Caco-2 (cell line): ENCODE measurements around the gene DLG2. TPM values are rescaled to one million over a fixed set of nuclear protein-coding genes. Genes with fewer than 3 reads are reported as not detected.
A peak's percentile ranks its signal among the peaks of the same experiment; 100 is the strongest.

Experiments
- BruUV-seq: library from RNA; stranded (reverse); fragments of 400-500 nt; replicated peaks from 2 replicates; lab custom pipeline; 2021; lab: Mats Ljungman, UMichigan
- CTCF ChIA-PET: fragments of 300-600 bp; sonication (Branson Sonifier 250); formaldehyde crosslinking; loops from one replicate; lab custom pipeline; 2022; ENCODE audit warnings: antibody characterized with exemption; lab: Charles Lee
- POLR2A ChIA-PET: fragments of 300-600 bp; sonication (Branson Sonifier 250); formaldehyde crosslinking; loops from one replicate; lab custom pipeline; 2022; ENCODE audit warnings: antibody characterized with exemption; lab: Charles Lee
- DNase-seq, 2 experiments: peaks; one replicate each; pipeline versions ENCODE4 v3.0.0 to v3.0.0-alpha.2; 2020 to 2022
- H3K27me3 ChIP-seq: replicated peaks from 2 replicates; pipeline ENCODE4 v1.6.0; 2011; ENCODE audit warnings: low read length; ENCODE audit not compliant: control insufficient read depth, insufficient read depth
- H3K36me3 ChIP-seq: 2 replicates; pipeline ENCODE4 v1.5.1; 2011; ENCODE audit warnings: low read length; ENCODE audit not compliant: control insufficient read depth, insufficient read depth
- H3K4me1 ChIP-seq: fragments of 250-450 bp; sonication (Bioruptor Pico); 2 replicates; pipeline ENCODE4 v1.5.1; 2020; ENCODE audit warnings: mild to moderate bottlenecking
- H3K4me3 ChIP-seq: 2 replicates; pipeline ENCODE4 v1.5.1; 2011; ENCODE audit warnings: low read depth, mild to moderate bottlenecking, control low read depth, low read length
- H3K9me3 ChIP-seq: fragments of 250-450 bp; sonication (Bioruptor Pico); 2 replicates; pipeline ENCODE4 v1.5.1; 2020; ENCODE audit warnings: mild to moderate bottlenecking, moderate library complexity
- H3K27ac Mint-ChIP-seq: one replicate; pipeline ENCODE4 v1.8.0; 2022; ENCODE audit warnings: mixed read lengths; ENCODE audit not compliant: unreplicated experiment
- H3K27me3 Mint-ChIP-seq: one replicate; pipeline ENCODE4 v1.8.0; 2022; ENCODE audit warnings: mixed read lengths; ENCODE audit not compliant: insufficient read depth, unreplicated experiment
- H3K36me3 Mint-ChIP-seq: one replicate; pipeline ENCODE4 v1.8.0; 2022; ENCODE audit warnings: mild to moderate bottlenecking, mixed read lengths; ENCODE audit not compliant: insufficient read depth, unreplicated experiment
- H3K4me1 Mint-ChIP-seq: one replicate; pipeline ENCODE4 v1.8.0; 2022; ENCODE audit warnings: low read depth, mixed read lengths; ENCODE audit not compliant: unreplicated experiment
- H3K4me3 Mint-ChIP-seq: one replicate; pipeline ENCODE4 v1.8.0; 2022; ENCODE audit warnings: mild to moderate bottlenecking, moderate library complexity, mixed read lengths; ENCODE audit not compliant: unreplicated experiment
- H3K9me3 Mint-ChIP-seq: one replicate; pipeline ENCODE4 v1.8.0; 2022; ENCODE audit warnings: mixed read lengths; ENCODE audit not compliant: unreplicated experiment
- intact Hi-C: fragments of 100-400 bp; cut with micrococcal nuclease; formaldehyde crosslinking; loops from one replicate; pipeline ENCODE4 v1.10.0; 2022; ENCODE audit not compliant: unreplicated experiment
- total RNA-seq: library from RNA; stranded (reverse); gene quantifications from 2 replicates; pipeline ENCODE4 v1.2.3, GENCODE V29; 2022
- TF ChIP-seq, protein P1 (sequence below), 2 experiments: fragments of 200-600 bp in 1 of 2; IDR thresholded peaks; 1 replicate in 1 of 2; 2 replicates in 1 of 2; pipeline versions ENCODE4 v1.5.1 to v1.8.0; 2011 to 2022; ENCODE audit warnings: antibody characterized with exemption in 1 of 2, control low read depth in 1 of 2, inconsistent platforms in 1 of 2, low read depth in 1 of 2, low read length in 1 of 2, mild to moderate bottlenecking in 1 of 2, moderate library complexity in 1 of 2; ENCODE audit not compliant: insufficient read depth in 1 of 2, severe bottlenecking in 1 of 2, unreplicated experiment in 1 of 2

Gene DLG2
- total RNA-seq, 1 experiment from 2014 or later: 21.6 TPM

DNA sequence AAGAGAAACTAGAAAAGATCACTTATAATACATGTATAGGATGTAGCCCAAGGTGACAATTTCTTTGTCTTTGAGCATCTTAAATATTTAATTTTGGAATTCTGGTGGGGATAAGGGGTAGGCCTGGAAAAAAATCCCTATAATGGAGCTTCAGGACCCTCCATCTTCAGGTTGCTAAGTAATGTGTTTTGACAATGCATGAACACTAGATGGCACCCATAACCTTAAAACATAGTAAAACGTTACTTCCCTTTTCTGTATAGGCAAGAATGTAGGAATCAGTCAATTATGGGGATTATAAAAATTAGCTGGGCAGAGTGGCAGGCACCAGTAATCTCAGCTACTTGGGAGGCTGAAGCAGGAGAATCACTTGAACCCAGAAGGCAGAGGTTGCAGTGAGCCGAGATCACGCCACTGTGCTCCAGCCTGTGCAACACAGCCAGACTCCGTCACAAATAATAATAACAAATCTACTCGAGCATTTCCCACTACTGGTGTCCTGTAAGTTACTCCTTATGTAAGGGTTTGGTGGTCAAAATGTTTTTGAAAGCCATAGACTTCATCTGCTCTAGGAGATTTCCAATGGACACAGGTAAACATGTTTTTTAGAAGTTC lies 1799.1 kb downstream of the DLG2 start:
- no peaks in the 10 kb centered on the region for H3K9me3 ChIP-seq
- intact Hi-C loops: loop anchor here (1.0 to 5.0 kb wide), 5 partner anchors 319 to 714 kb away; no protein-coding TSS in a partner anchor
- no peaks in the 10 kb centered on the region for H3K36me3 Mint-ChIP-seq
- DNase-seq: peak in 1 of 2 experiments; percentile 54
- POLR2A ChIA-PET: no interaction called here
- TF ChIP-seq, protein P1, sequence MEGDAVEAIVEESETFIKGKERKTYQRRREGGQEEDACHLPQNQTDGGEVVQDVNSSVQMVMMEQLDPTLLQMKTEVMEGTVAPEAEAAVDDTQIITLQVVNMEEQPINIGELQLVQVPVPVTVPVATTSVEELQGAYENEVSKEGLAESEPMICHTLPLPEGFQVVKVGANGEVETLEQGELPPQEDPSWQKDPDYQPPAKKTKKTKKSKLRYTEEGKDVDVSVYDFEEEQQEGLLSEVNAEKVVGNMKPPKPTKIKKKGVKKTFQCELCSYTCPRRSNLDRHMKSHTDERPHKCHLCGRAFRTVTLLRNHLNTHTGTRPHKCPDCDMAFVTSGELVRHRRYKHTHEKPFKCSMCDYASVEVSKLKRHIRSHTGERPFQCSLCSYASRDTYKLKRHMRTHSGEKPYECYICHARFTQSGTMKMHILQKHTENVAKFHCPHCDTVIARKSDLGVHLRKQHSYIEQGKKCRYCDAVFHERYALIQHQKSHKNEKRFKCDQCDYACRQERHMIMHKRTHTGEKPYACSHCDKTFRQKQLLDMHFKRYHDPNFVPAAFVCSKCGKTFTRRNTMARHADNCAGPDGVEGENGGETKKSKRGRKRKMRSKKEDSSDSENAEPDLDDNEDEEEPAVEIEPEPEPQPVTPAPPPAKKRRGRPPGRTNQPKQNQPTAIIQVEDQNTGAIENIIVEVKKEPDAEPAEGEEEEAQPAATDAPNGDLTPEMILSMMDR (IDR thresholded peaks at IDR 0.05; ENCODE audit: insufficient read depth in 1 of 2, low read depth in 1 of 2, low read length in 1 of 2, severe bottlenecking in 1 of 2, unreplicated experiment in 1 of 2): peak; percentile 78
- H3K4me1 Mint-ChIP-seq: no peaks in the 10 kb centered on the region
- H3K9me3 Mint-ChIP-seq: no peaks in the 10 kb centered on the region
- no peak overlapping the region for H3K4me3 ChIP-seq
- no peaks in the 10 kb centered on the region for H3K27me3 ChIP-seq
- no peaks in the 10 kb centered on the region for H3K4me1 ChIP-seq
- no peak overlapping the region for H3K4me3 Mint-ChIP-seq
- CTCF ChIA-PET: interaction anchor here (0.6 to 1.5 kb wide), 8 partner anchors 9 to 696 kb away, joined by 3 to 17 read pairs (median 4); no protein-coding TSS in a partner anchor
- H3K27ac Mint-ChIP-seq: no peak overlapping the region
- peaks cover 10% of the 10 kb centered on the region for H3K27me3 Mint-ChIP-seq
- no peaks in the 10 kb centered on the region for H3K36me3 ChIP-seq
- no TSS peak for BruUV-seq

GRCh38 chr11:83827520-83827919 lies 1799.6 kb downstream of the DLG2 start:
- TF ChIP-seq, protein P1 (IDR thresholded peaks at IDR 0.05; ENCODE audit: insufficient read depth in 1 of 2, low read depth in 1 of 2, low read length in 1 of 2, severe bottlenecking in 1 of 2, unreplicated experiment in 1 of 2): no peak
- Histone ChIP-seq H3K9me3 (no peaks in the 10 kb centered on the region), H3K27me3 (no peaks in the 10 kb centered on the region), H3K4me1 (no peaks in the 10 kb centered on the region), H3K4me3 (no peak overlapping the region), H3K36me3 (no peaks in the 10 kb centered on the region)
- intact Hi-C loops: loop anchor here (5.0 kb wide), 1 partner anchor 715 kb away; no protein-coding TSS in a partner anchor
- BruUV-seq: no TSS peak
- ChIA-PET CTCF (interaction anchor here (0.7 to 1.5 kb wide), 7 partner anchors 9 to 697 kb away, joined by 3 to 17 read pairs (median 4); no protein-coding TSS in a partner anchor), POLR2A (no interaction called here)
- no peaks in the 10 kb centered on the region for H3K4me1 Mint-ChIP-seq
- H3K4me3 Mint-ChIP-seq: no peak overlapping the region
- H3K27me3 Mint-ChIP-seq: peaks cover 10% of the 10 kb centered on the region
- no peaks in the 10 kb centered on the region for H3K9me3 Mint-ChIP-seq
- H3K27ac Mint-ChIP-seq: no peak overlapping the region
- no peaks in the 10 kb centered on the region for H3K36me3 Mint-ChIP-seq
- no peak for DNase-seq

DNA sequence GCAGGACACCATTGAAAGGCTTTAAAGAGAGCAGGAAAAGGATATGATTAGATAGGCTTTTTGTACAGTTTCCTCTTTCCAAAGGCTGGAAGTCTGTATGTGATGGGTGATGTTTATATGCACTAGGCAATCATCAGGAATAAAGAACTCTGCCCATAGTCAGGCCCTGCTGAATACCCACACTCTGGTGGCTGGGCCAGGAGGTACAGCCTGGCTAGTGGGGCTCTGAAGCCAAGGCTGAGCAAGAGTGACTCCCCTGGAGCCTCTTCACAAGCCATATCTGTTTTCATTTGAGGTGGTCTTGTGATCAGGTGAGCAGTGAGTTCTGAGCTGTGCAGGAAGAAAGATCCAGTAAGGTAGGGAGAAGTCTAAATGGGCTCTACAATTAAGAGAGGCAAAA lies 1801.1 kb downstream of the DLG2 start:
- Mint-ChIP-seq H3K4me3 (no peak overlapping the region), H3K36me3 (no peaks in the 10 kb centered on the region), H3K27me3 (peaks cover 8% of the 10 kb centered on the region), H3K9me3 (no peaks in the 10 kb centered on the region), H3K27ac (no peak overlapping the region), H3K4me1 (no peaks in the 10 kb centered on the region)
- Histone ChIP-seq H3K27me3 (no peaks in the 10 kb centered on the region), H3K4me3 (no peak overlapping the region), H3K36me3 (no peaks in the 10 kb centered on the region), H3K4me1 (no peaks in the 10 kb centered on the region), H3K9me3 (no peaks in the 10 kb centered on the region)
- ChIA-PET POLR2A (no interaction called here), CTCF (no interaction called here)
- no TSS peak for BruUV-seq
- TF ChIP-seq, protein P1 (IDR thresholded peaks at IDR 0.05; ENCODE audit: insufficient read depth in 1 of 2, low read depth in 1 of 2, low read length in 1 of 2, severe bottlenecking in 1 of 2, unreplicated experiment in 1 of 2): no peak
- intact Hi-C loops: loop anchor here (5.0 kb wide), 1 partner anchor 716 kb away; no protein-coding TSS in a partner anchor
- no peak for DNase-seq
